HCT116 (cell line): ENCODE measurements around the gene CNGA1. TPM values are rescaled to one million over a fixed set of nuclear protein-coding genes. Genes with fewer than 3 reads are reported as not detected.

Experiments
- ATAC-seq: fragments of 200-7000 bp; cut with Tn5 transposase; 2 replicates; pipeline ENCODE4 v1.9.1; 2020; ENCODE audit warnings: mild to moderate bottlenecking, moderate library complexity
- BruUV-seq: library from RNA; stranded (reverse); fragments of 400-500 nt; replicated peaks from 2 replicates; lab custom pipeline; 2021; lab: Mats Ljungman, UMichigan
- CTCF ChIA-PET: fragments of 300-600 bp; sonication (Branson Sonifier 250); formaldehyde crosslinking; loops from one replicate; lab custom pipeline; 2021; ENCODE audit warnings: antibody characterized with exemption; lab: Charles Lee
- POLR2A ChIA-PET: fragments of 300-600, 350-600 bp; sonication (Branson Sonifier 250); formaldehyde crosslinking; loops from one replicate; lab custom pipeline; 2021; ENCODE audit warnings: antibody characterized with exemption; lab: Charles Lee
- RAD21 ChIA-PET, 2 experiments: fragments of 300-600 bp; sonication (Branson Sonifier 250); formaldehyde crosslinking; loops; one replicate each; lab custom pipeline; 2023; ENCODE audit warnings: low total read pairs in 2 of 2; ENCODE audit not compliant: uncharacterized antibody in 2 of 2, unreplicated experiment in 2 of 2, low non-redundant PET in 1 of 2; lab: Charles Lee
- DNase-seq: peaks from one replicate; pipeline ENCODE4 v3.0.0-alpha.2; 2010; ENCODE audit warnings: low read depth, low spot score
- H2AFZ ChIP-seq: fragments of 200-600 bp; shearing (Covaris generic), sonication (generic); 2 replicates; pipeline ENCODE4 v1.6.1; 2017; ENCODE audit warnings: low read depth, mixed run types, mixed read lengths, antibody characterized with exemption, low read length; ENCODE audit not compliant: poor library complexity, severe bottlenecking
- H3K27ac ChIP-seq: 2 replicates; pipeline ENCODE4 v1.5.1; 2012; ENCODE audit warnings: low read depth, low read length
- H3K27me3 ChIP-seq: fragments of 200-600 bp; sonication (generic); 2 replicates; pipeline ENCODE4 v1.6.1; 2016; ENCODE audit warnings: mixed run types, low read length, mixed read lengths; ENCODE audit not compliant: insufficient read depth
- H3K36me3 ChIP-seq, 2 experiments: fragments of 200-500 bp in 1 of 2; fragments of 200-600 bp in 1 of 2; sonication (Bioruptor generic) in 1 of 2; sonication (generic) in 1 of 2; 2 replicates each; pipeline versions ENCODE4 v1.5.1 to v1.6.1; 2014 to 2016; ENCODE audit warnings: low read length in 2 of 2, inconsistent platforms in 1 of 2, mixed read lengths in 1 of 2, mixed run types in 1 of 2; ENCODE audit not compliant: insufficient read depth in 2 of 2, control insufficient read depth in 1 of 2
- H3K4me1 ChIP-seq, 2 experiments: fragments of 200-600 bp in 1 of 2; sonication (generic) in 1 of 2; 2 replicates each; pipeline versions ENCODE4 v1.5.1 to v1.6.1; 2012 to 2017; ENCODE audit warnings: low read length in 2 of 2, inconsistent platforms in 1 of 2, mild to moderate bottlenecking in 1 of 2, mixed read lengths in 1 of 2, mixed run types in 1 of 2, moderate library complexity in 1 of 2; ENCODE audit not compliant: insufficient read depth in 2 of 2, control insufficient read depth in 1 of 2
- H3K4me2 ChIP-seq: fragments of 200-600 bp; sonication (generic); 2 replicates; pipeline ENCODE4 v1.6.1; 2017; ENCODE audit warnings: mixed run types, low read length, mixed read lengths
- H3K4me3 ChIP-seq, 2 experiments: fragments of 200-600 bp in 1 of 2; sonication (generic) in 1 of 2; replicated peaks in 1 of 2; 2 replicates each; pipeline ENCODE4 v1.5.1; 2011 to 2016; ENCODE audit warnings: low read length in 2 of 2, control low read depth in 1 of 2, low read depth in 1 of 2, mild to moderate bottlenecking in 1 of 2, mixed read lengths in 1 of 2, mixed run types in 1 of 2
- H3K79me2 ChIP-seq: fragments of 200-600 bp; sonication (generic); 2 replicates; pipeline ENCODE4 v1.6.1; 2017; ENCODE audit warnings: mild to moderate bottlenecking, mixed run types, low read length, moderate library complexity, mixed read lengths; ENCODE audit not compliant: insufficient read depth
- H3K9ac ChIP-seq: fragments of 200-600 bp; sonication (generic); 2 replicates; pipeline ENCODE4 v1.6.1; 2016; ENCODE audit warnings: low read length, mixed read lengths
- H3K9me2 ChIP-seq: fragments of 200-600 bp; sonication (generic), shearing (Covaris generic); 2 replicates; pipeline ENCODE4 v1.6.1; 2017; ENCODE audit warnings: mixed run types, mild to moderate bottlenecking, moderate library complexity; ENCODE audit not compliant: insufficient read depth
- H3K9me3 ChIP-seq, 2 experiments: fragments of 200-500 bp in 1 of 2; fragments of 200-600 bp in 1 of 2; sonication (Bioruptor generic) in 1 of 2; sonication (generic) in 1 of 2; 2 replicates each; pipeline ENCODE4 v1.6.1; 2014 to 2017; ENCODE audit warnings: low read length in 2 of 2, mixed read lengths in 2 of 2, inconsistent platforms in 1 of 2, low read depth in 1 of 2, mild to moderate bottlenecking in 1 of 2, mixed run types in 1 of 2, moderate library complexity in 1 of 2; ENCODE audit not compliant: control insufficient read depth in 1 of 2, insufficient read depth in 1 of 2
- H4K20me1 ChIP-seq: fragments of 200-600 bp; sonication (generic), shearing (Covaris generic); 2 replicates; pipeline ENCODE4 v1.6.1; 2017; ENCODE audit warnings: mixed run types, mild to moderate bottlenecking, moderate library complexity; ENCODE audit not compliant: insufficient read depth
- ATF3 ChIP-seq: IDR thresholded peaks from 2 replicates; pipeline ENCODE4 v1.6.1; 2012
- CBX3 ChIP-seq: IDR thresholded peaks from 2 replicates; pipeline ENCODE4 v1.6.1; 2012; ENCODE audit warnings: low read depth
- CTCF ChIP-seq, 3 experiments: fragments of 200-600 bp in 1 of 3; sonication (generic) in 1 of 3; IDR thresholded peaks in 2 of 3; conservative IDR thresholded peaks in 1 of 3; 2 replicates each; pipeline ENCODE4 v1.5.1; 2012 to 2017; ENCODE audit warnings: low read depth in 2 of 3, low read length in 2 of 3, antibody characterized with exemption in 1 of 3, borderline replicate concordance in 1 of 3, control low read depth in 1 of 3, mild to moderate bottlenecking in 1 of 3, mixed read lengths in 1 of 3, mixed run types in 1 of 3, moderate library complexity in 1 of 3; ENCODE audit not compliant: insufficient read depth in 1 of 3
- EGR1 ChIP-seq: IDR thresholded peaks from 2 replicates; pipeline ENCODE4 v1.6.1; 2012; ENCODE audit warnings: low read depth
- EZH2 ChIP-seq: fragments of 200-600 bp; sonication (generic); IDR thresholded peaks from 2 replicates; pipeline ENCODE4 v1.6.1; 2017; ENCODE audit warnings: antibody characterized with exemption, mixed run types
- EZH2phosphoT487 ChIP-seq: fragments of 200-600 bp; IDR thresholded peaks from 2 replicates; pipeline ENCODE4 v1.6.1; 2018; ENCODE audit warnings: antibody characterized with exemption, borderline replicate concordance
- JUND ChIP-seq: IDR thresholded peaks from 2 replicates; pipeline ENCODE4 v1.6.1; 2012
- POLR2A ChIP-seq: IDR thresholded peaks from 2 replicates; pipeline ENCODE4 v1.7.0; 2011; ENCODE audit warnings: borderline replicate concordance; ENCODE audit not compliant: insufficient read depth, insufficient read length; ENCODE audit errors: extremely low read depth
- POLR2AphosphoS5 ChIP-seq: IDR thresholded peaks from 2 replicates; pipeline ENCODE4 v1.6.1; 2011; ENCODE audit warnings: mild to moderate bottlenecking, low read depth, low read length, moderate library complexity
- RAD21 ChIP-seq: IDR thresholded peaks from 2 replicates; pipeline ENCODE4 v1.6.1; 2012; ENCODE audit warnings: low read depth, mild to moderate bottlenecking
- REST ChIP-seq: IDR thresholded peaks from 2 replicates; pipeline ENCODE4 v1.6.1; 2012; ENCODE audit warnings: low read depth
- SIN3A ChIP-seq: IDR thresholded peaks from 2 replicates; pipeline ENCODE4 v1.6.1; 2012; ENCODE audit warnings: low read depth
- SP1 ChIP-seq: IDR thresholded peaks from 2 replicates; pipeline ENCODE4 v1.6.1; 2012; ENCODE audit warnings: low read depth
- TCF7L2 ChIP-seq: IDR thresholded peaks from 2 replicates; pipeline ENCODE4 v1.7.0; 2011; ENCODE audit warnings: borderline replicate concordance, inconsistent platforms; ENCODE audit not compliant: insufficient read depth, insufficient read length; ENCODE audit errors: extremely low read depth
- YY1 ChIP-seq: IDR thresholded peaks from 2 replicates; pipeline ENCODE4 v1.6.1; 2011; ENCODE audit warnings: low read length, low read depth, moderate library complexity, mild to moderate bottlenecking; ENCODE audit not compliant: insufficient replicate concordance; ENCODE audit errors: extremely low read depth
- ZNF274 ChIP-seq: fragments of 200-500 bp; sonication (Bioruptor generic); IDR thresholded peaks from 2 replicates; pipeline ENCODE4 v1.6.1; 2014; ENCODE audit warnings: mild to moderate bottlenecking, low read depth, low read length, inconsistent platforms
- intact Hi-C: fragments of 100-400 bp; cut with micrococcal nuclease; formaldehyde crosslinking; loops from 2 replicates; pipeline ENCODE4 v1.10.0; 2022
- total RNA-seq: library from RNA; stranded (reverse); gene quantifications from one replicate; pipeline ENCODE4 v1.2.1, GENCODE V29; 2021; ENCODE audit not compliant: unreplicated experiment

CNGA1 gene
- total RNA-seq, 1 experiment from 2014 or later = 2.1 TPM

- Histone ChIP-seq H3K9me2 (no peaks in the 10 kb centered on the region), H3K9ac (no peak overlapping the region), H3K36me3 (no peaks in the 10 kb centered on the region), H3K4me3 (no peak overlapping the region), H3K4me2 (no peak overlapping the region), H3K27ac (no peak overlapping the region), H3K27me3 (no peaks in the 10 kb centered on the region), H4K20me1 (no peaks in the 10 kb centered on the region), H3K4me1 (no peaks in the 10 kb centered on the region), H3K79me2 (no peaks in the 10 kb centered on the region), H2AFZ (no peak overlapping the region), H3K9me3 (no peaks in the 10 kb centered on the region)
- intact Hi-C loops = no loop called here
- DNase-seq (no peak), ATAC-seq (no peak)
- CTCF ChIA-PET = no interaction called here
- RAD21 ChIA-PET = no interaction called here
- no TSS peak for BruUV-seq
- POLR2A ChIA-PET = no interaction called here
- TF ChIP-seq ATF3 (no peak), POLR2AphosphoS5 (no peak), EZH2 (no peak), CBX3 (no peak), SP1 (no peak), CTCF (IDR thresholded peaks at IDR 0.05 in 2 of 3, conservative IDR thresholded peaks at IDR 0.05 in 1 of 3; ENCODE audit: borderline replicate concordance in 1 of 3, insufficient read depth in 1 of 3, low read depth in 2 of 3, low read length in 2 of 3) (no peak), ZNF274 (no peak), SIN3A (no peak), RAD21 (no peak), EZH2phosphoT487 (no peak), YY1 (no peak), EGR1 (no peak), TCF7L2 (no peak), REST (no peak), JUND (no peak), POLR2A (no peak)
These were observed 61.8 kb downstream of the CNGA1 start for GRCh38 chr4:47954677-47955076.
